Ishikawa (cell line): ENCODE results near the gene FAP.

Experiments
- CEBPB ChIP-seq: IDR thresholded peaks from 2 replicates; pipeline ENCODE4 v1.6.1; 2012
- CREB1 ChIP-seq: IDR thresholded peaks from 2 replicates; pipeline ENCODE4 v1.6.1; 2012; ENCODE audit warnings: low read depth
- EGR1 ChIP-seq: IDR thresholded peaks from 2 replicates; pipeline ENCODE4 v1.6.1; 2012
- EP300 ChIP-seq: IDR thresholded peaks from 2 replicates; pipeline ENCODE4 v1.6.1; 2012; ENCODE audit warnings: borderline replicate concordance
- FOXM1 ChIP-seq: IDR thresholded peaks from 2 replicates; pipeline ENCODE4 v1.6.1; 2012; ENCODE audit warnings: low read depth, borderline replicate concordance
- MAX ChIP-seq: IDR thresholded peaks from 2 replicates; pipeline ENCODE4 v1.6.1; 2012
- NFIC ChIP-seq: IDR thresholded peaks from 2 replicates; pipeline ENCODE4 v1.6.1; 2012
- RAD21 ChIP-seq: IDR thresholded peaks from 2 replicates; pipeline ENCODE4 v1.6.1; 2012; ENCODE audit warnings: low read depth
- TAF1 ChIP-seq: IDR thresholded peaks from 2 replicates; pipeline ENCODE4 v1.6.1; 2012; ENCODE audit warnings: low read depth, mild to moderate bottlenecking
- TCF12 ChIP-seq: IDR thresholded peaks from 2 replicates; pipeline ENCODE4 v1.6.1; 2012; ENCODE audit warnings: low read depth
- TEAD4 ChIP-seq: IDR thresholded peaks from 2 replicates; pipeline ENCODE4 v1.6.1; 2012
- USF1 ChIP-seq: IDR thresholded peaks from 2 replicates; pipeline ENCODE4 v1.6.1; 2012
- YY1 ChIP-seq: IDR thresholded peaks from 2 replicates; pipeline ENCODE4 v1.6.1; 2012; ENCODE audit warnings: low read depth
- ZBTB7A ChIP-seq: IDR thresholded peaks from 2 replicates; pipeline ENCODE4 v1.6.1; 2012; ENCODE audit warnings: low read depth
- TF ChIP-seq, protein P1 (sequence below): IDR thresholded peaks from 2 replicates; pipeline ENCODE4 v1.6.1; 2012; ENCODE audit warnings: low read depth, mild to moderate bottlenecking

Gene FAP

GRCh38 chr2:162200636-162201035 lies 42.6 kb downstream of the FAP start:
- TF ChIP-seq YY1 = no peak
- TF ChIP-seq RAD21 = no peak
- TF ChIP-seq FOXM1 = no peak
- TF ChIP-seq MAX = no peak
- TF ChIP-seq USF1 = no peak
- no peak for TF ChIP-seq CEBPB
- no peak for TF ChIP-seq NFIC
- no peak for TF ChIP-seq TCF12
- TF ChIP-seq EGR1 = no peak
- no peak for TF ChIP-seq TEAD4
- TF ChIP-seq CREB1 = no peak
- TF ChIP-seq EP300 = no peak
- no peak for TF ChIP-seq ZBTB7A
- no peak for TF ChIP-seq TAF1

- TF ChIP-seq TCF12 (no peak), RAD21 (no peak), FOXM1 (no peak), USF1 (no peak), MAX (no peak), NFIC (no peak)
These were observed 43.3 kb downstream of the FAP start for GRCh38 chr2:162199913-162200312.

DNA sequence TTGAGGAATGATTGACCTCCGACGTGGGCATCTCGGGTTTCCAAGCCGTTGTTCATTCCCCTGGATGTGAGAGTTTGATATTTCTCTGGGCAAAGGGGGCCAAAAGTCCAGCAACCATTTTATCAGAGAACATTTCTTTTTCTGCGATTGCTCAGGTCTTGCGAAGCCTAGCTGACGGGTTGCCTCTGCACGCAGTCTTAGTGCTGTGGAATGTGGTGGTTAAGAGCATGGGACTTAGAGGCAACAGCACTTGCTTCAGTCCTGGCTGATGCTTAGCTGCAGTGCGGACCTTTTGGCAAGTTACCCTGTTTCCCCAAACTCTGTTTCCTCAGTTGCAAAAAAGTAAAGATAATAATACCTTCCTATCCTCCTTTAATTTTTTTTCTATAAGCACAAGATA lies 45.0 kb downstream of the FAP start:
- no peak for TF ChIP-seq RAD21
- no peak for TF ChIP-seq EGR1
- TF ChIP-seq CREB1 = no peak
- TF ChIP-seq TAF1 = no peak
- no peak for TF ChIP-seq FOXM1
- no peak for TF ChIP-seq ZBTB7A
- TF ChIP-seq NFIC = no peak

DNA sequence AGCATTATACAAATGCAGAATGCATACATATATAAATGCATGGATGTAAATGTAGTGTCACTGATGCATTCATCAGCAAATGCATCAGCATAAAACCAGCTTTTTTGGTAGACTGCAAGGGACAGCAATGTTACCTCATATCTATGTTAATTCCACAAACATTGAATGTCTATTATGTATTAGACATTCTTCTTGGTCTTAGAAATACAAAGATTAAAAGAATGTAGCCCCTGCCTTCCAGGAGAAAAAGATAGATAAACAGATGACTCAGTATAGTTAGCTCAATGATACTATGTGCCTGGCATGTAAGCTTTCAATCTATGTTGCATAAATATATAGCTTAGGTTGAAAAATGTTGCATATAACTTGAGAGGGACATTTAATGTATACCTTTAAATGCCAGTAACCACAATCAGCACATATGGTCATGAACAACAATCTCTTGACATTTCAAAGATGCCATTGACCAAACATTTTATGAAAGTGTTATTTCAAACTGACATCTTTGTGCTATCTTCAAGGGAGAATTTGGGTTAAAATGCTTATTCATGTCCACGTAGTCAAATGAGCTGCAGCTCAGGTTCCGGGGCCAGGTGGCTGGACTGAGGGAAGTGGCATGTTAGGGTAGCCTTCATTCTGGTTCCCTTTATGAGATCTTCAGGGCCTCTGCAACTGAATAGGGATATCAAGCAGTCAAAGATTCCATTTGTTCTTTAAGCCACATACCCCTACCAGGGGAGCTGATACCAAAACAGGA lies 46.0 kb downstream of the FAP start:
- no peak for TF ChIP-seq TEAD4
- TF ChIP-seq TAF1 = no peak
- TF ChIP-seq TCF12 = no peak
- TF ChIP-seq RAD21 = no peak
- no peak for TF ChIP-seq CREB1
- TF ChIP-seq EGR1 = no peak
- TF ChIP-seq FOXM1 = no peak
- TF ChIP-seq, protein P1, sequence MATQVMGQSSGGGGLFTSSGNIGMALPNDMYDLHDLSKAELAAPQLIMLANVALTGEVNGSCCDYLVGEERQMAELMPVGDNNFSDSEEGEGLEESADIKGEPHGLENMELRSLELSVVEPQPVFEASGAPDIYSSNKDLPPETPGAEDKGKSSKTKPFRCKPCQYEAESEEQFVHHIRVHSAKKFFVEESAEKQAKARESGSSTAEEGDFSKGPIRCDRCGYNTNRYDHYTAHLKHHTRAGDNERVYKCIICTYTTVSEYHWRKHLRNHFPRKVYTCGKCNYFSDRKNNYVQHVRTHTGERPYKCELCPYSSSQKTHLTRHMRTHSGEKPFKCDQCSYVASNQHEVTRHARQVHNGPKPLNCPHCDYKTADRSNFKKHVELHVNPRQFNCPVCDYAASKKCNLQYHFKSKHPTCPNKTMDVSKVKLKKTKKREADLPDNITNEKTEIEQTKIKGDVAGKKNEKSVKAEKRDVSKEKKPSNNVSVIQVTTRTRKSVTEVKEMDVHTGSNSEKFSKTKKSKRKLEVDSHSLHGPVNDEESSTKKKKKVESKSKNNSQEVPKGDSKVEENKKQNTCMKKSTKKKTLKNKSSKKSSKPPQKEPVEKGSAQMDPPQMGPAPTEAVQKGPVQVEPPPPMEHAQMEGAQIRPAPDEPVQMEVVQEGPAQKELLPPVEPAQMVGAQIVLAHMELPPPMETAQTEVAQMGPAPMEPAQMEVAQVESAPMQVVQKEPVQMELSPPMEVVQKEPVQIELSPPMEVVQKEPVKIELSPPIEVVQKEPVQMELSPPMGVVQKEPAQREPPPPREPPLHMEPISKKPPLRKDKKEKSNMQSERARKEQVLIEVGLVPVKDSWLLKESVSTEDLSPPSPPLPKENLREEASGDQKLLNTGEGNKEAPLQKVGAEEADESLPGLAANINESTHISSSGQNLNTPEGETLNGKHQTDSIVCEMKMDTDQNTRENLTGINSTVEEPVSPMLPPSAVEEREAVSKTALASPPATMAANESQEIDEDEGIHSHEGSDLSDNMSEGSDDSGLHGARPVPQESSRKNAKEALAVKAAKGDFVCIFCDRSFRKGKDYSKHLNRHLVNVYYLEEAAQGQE = no peak
- no peak for TF ChIP-seq YY1
- TF ChIP-seq ZBTB7A = no peak
- TF ChIP-seq EP300 = no peak
- no peak for TF ChIP-seq USF1
- no peak for TF ChIP-seq MAX
- TF ChIP-seq NFIC = no peak
- no peak for TF ChIP-seq CEBPB

DNA sequence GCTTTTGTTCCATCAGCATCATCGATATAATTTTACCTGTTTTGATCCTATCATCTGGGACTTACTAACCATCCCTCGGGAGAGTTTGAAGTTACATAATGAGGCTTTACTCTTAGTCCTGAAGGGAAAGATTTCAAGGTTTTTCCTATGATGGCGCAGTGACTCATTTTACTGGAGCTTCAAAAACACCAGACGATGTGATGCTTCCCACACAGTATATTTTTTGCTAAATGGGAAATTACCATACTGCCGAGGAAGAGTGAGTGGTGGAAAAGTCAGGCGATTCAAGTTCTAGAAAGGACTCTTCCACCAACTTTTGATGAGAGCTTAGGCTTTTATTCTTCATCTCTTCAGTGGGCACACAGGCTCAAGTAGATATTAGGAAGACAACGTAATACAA lies 46.6 kb downstream of the FAP start:
- TF ChIP-seq CEBPB (no peak), TEAD4 (no peak), CREB1 (no peak), RAD21 (no peak), ZBTB7A (no peak), YY1 (no peak)
- TF ChIP-seq, protein P1 = no peak
